OCI-LY3 (cell line): ENCODE data around the gene MACROD2.

Experiments
- EZH2phosphoT487 ChIP-seq: fragments of 200-600 bp; shearing (Covaris generic); IDR thresholded peaks from 2 replicates; pipeline ENCODE4 v1.6.1; 2018; ENCODE audit warnings: antibody characterized with exemption, mixed run types, low read depth
- TF ChIP-seq, protein P1 (sequence below): fragments of 200-600, 300-600 bp; sonication (generic); IDR thresholded peaks from 2 replicates; pipeline ENCODE4 v1.5.1; 2014; ENCODE audit warnings: antibody characterized with exemption, low read length, low read depth

GRCh38 chr20:15938847-15939246 lies 1943.5 kb downstream of the MACROD2 start:
- TF ChIP-seq, protein P1, sequence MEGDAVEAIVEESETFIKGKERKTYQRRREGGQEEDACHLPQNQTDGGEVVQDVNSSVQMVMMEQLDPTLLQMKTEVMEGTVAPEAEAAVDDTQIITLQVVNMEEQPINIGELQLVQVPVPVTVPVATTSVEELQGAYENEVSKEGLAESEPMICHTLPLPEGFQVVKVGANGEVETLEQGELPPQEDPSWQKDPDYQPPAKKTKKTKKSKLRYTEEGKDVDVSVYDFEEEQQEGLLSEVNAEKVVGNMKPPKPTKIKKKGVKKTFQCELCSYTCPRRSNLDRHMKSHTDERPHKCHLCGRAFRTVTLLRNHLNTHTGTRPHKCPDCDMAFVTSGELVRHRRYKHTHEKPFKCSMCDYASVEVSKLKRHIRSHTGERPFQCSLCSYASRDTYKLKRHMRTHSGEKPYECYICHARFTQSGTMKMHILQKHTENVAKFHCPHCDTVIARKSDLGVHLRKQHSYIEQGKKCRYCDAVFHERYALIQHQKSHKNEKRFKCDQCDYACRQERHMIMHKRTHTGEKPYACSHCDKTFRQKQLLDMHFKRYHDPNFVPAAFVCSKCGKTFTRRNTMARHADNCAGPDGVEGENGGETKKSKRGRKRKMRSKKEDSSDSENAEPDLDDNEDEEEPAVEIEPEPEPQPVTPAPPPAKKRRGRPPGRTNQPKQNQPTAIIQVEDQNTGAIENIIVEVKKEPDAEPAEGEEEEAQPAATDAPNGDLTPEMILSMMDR = no peak
- TF ChIP-seq EZH2phosphoT487 = no peak
